ENCODE results near the gene MLH3. TPM values are rescaled to one million over a fixed set of nuclear protein-coding genes. Genes with fewer than 3 reads are reported as not detected.

Gene MLH3
- total and polyA plus RNA-seq, 2 of the 13 experiments (the other 11 are each of a cell fraction or from before 2014, with no cell fraction given) = 14.4 to 24.8 TPM

GRCh38 chr14:75046899-75047298 lies 4.4 kb downstream of the MLH3 start:
- no peaks in the 10 kb centered on the region for H3K9me3 ChIP-seq (ENCODE audit: low read length)
- H3K27me3 ChIP-seq (ENCODE audit: control insufficient read depth in 1 of 2, insufficient read depth in 2 of 2, low read length in 2 of 2) = no peaks in the 10 kb centered on the region
- no peak overlapping the region for H2AFZ ChIP-seq (ENCODE audit: low read length)
- H3K4me3 ChIP-seq (replicated peaks in 1 of 3; ENCODE audit: insufficient read depth in 1 of 3, low read depth in 2 of 3, low read length in 3 of 3) = no peak overlapping the region
- intact Hi-C loops (cut with micrococcal nuclease; ENCODE audit: unreplicated experiment) = no loop called here
- H3K4me2 ChIP-seq (ENCODE audit: low read depth, low read length) = no peak overlapping the region
- peaks cover 0 to 1% of the 10 kb centered on the region in 2 experiments; a peak in 2 of 5 replicates for H3K36me3 ChIP-seq (replicated peaks in 1 of 2; ENCODE audit: control insufficient read depth in 1 of 2, insufficient read depth in 2 of 2, low read length in 2 of 2)
- POLR2A ChIA-PET = no interaction called here
- CTCF ChIA-PET (ENCODE audit: low intra/inter-chr PET ratio, low total read pairs) = no interaction called here
- H3K27ac ChIP-seq (ENCODE audit: extremely low read length, insufficient read depth, low read length) = no peak overlapping the region
- H3K4me1 ChIP-seq (ENCODE audit: insufficient read depth, low read length) = peaks cover 73% of the 10 kb centered on the region
- in situ Hi-C loops (cut with HindIII; ENCODE audit: extremely low pct_ligation_motif_present, low pct_unique_long_range_greater_than_20kb) = no loop called here
- DNase-seq (ENCODE audit: low spot score) (no peak), ATAC-seq (no peak), FAIRE-seq (no peak)
- H3K9ac ChIP-seq (ENCODE audit: insufficient read depth, low read depth, low read length) = no peak overlapping the region
- peaks cover 29% of the 10 kb centered on the region for H3K79me2 ChIP-seq (ENCODE audit: insufficient read depth, low read length)
- no TSS peak for BruUV-seq (replicated peaks)
- 92% methylated on average over 3 of the region's 3 CpGs for WGBS (ENCODE audit: low lambda C conversion rate)
- no peaks in the 10 kb centered on the region for H4K20me1 ChIP-seq (ENCODE audit: insufficient read depth, low read length)
- TF ChIP-seq RCOR2 (CRISPR knock-in tag; IDR thresholded peaks at IDR 0.05) (no peak), MYC (CRISPR knock-in tag; IDR thresholded peaks at IDR 0.05; ENCODE audit: borderline replicate concordance) (no peak), ZNF44 (CRISPR knock-in tag; IDR thresholded peaks at IDR 0.05) (no peak), ATF1 (CRISPR knock-in tag; IDR thresholded peaks at IDR 0.05) (no peak), MLXIP (CRISPR knock-in tag; IDR thresholded peaks at IDR 0.05; ENCODE audit: borderline replicate concordance) (no peak), ZKSCAN5 (CRISPR knock-in tag; IDR thresholded peaks at IDR 0.05) (no peak)

DNA sequence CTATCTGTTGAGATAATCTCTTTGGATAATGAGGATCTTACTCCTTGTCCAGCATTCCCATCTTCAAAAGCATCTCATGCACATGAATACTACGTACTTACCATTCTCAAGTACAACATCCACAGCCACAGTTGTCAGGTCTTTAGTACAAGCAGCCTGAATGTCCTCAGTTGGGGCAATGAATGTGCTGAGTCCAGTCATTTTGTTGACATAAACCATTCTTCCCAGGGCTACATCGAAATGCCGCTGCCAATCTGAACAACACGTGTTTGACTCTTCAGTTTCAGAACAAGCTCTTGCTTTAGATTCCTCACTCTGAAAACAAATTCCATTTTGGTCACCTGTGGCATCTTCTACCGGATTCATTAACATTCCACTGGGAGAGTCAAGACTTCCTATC lies 5.0 kb downstream of the MLH3 start:
- in situ Hi-C loops (cut with HindIII; ENCODE audit: extremely low pct_ligation_motif_present, low pct_unique_long_range_greater_than_20kb) (no loop called here), intact Hi-C loops (cut with micrococcal nuclease; ENCODE audit: unreplicated experiment) (no loop called here)
- Histone ChIP-seq H3K4me1 (ENCODE audit: insufficient read depth, low read length) (peaks cover 74% of the 10 kb centered on the region), H4K20me1 (ENCODE audit: insufficient read depth, low read length) (no peaks in the 10 kb centered on the region), H3K36me3 (replicated peaks in 1 of 2; ENCODE audit: control insufficient read depth in 1 of 2, insufficient read depth in 2 of 2, low read length in 2 of 2) (peaks cover 0 to 1% of the 10 kb centered on the region in 2 experiments; a peak in 2 of 5 replicates), H3K4me3 (replicated peaks in 1 of 3; ENCODE audit: insufficient read depth in 1 of 3, low read depth in 2 of 3, low read length in 3 of 3) (no peak overlapping the region), H3K9me3 (ENCODE audit: low read length) (no peaks in the 10 kb centered on the region), H3K79me2 (ENCODE audit: insufficient read depth, low read length) (peaks cover 29% of the 10 kb centered on the region), H3K4me2 (ENCODE audit: low read depth, low read length) (no peak overlapping the region), H3K27me3 (ENCODE audit: control insufficient read depth in 1 of 2, insufficient read depth in 2 of 2, low read length in 2 of 2) (no peaks in the 10 kb centered on the region), H3K27ac (ENCODE audit: extremely low read length, insufficient read depth, low read length) (no peak overlapping the region), H3K9ac (ENCODE audit: insufficient read depth, low read depth, low read length) (no peak overlapping the region), H2AFZ (ENCODE audit: low read length) (no peak overlapping the region)
- no TSS peak for BruUV-seq (replicated peaks)
- TF ChIP-seq MAFF (IDR thresholded peaks at IDR 0.05; ENCODE audit: low read depth, low read length) = 0 out of 2 replicates have a peak, but pooled peaks have one; percentile 24
- no peak for TF ChIP-seq ZSCAN31 (CRISPR knock-in tag; IDR thresholded peaks at IDR 0.05; ENCODE audit: low read depth)
- TF ChIP-seq MAFK (conservative IDR thresholded peaks at IDR 0.05 in 1 of 2, IDR thresholded peaks at IDR 0.05 in 1 of 2; ENCODE audit: low read length in 2 of 2) = peak; percentile 11 to 41; a peak in 2 of 4 replicates
- WGBS (ENCODE audit: low lambda C conversion rate) = 100% methylated on average over 5 of the region's 5 CpGs
- DNase-seq (ENCODE audit: low spot score) (no peak), ATAC-seq (no peak), FAIRE-seq (no peak)
- CTCF ChIA-PET (ENCODE audit: low intra/inter-chr PET ratio, low total read pairs) = no interaction called here
- POLR2A ChIA-PET = no interaction called here

All from HepG2 (cell line).